K562 (cell line): ENCODE results near the gene NCF2. TPM values are rescaled to one million over a fixed set of nuclear protein-coding genes. Genes with fewer than 3 reads are reported as not detected.

Experiments
- BCL6 ChIP-seq: fragments of 250-450 bp; sonication (Bioruptor Pico); IDR thresholded peaks from 2 replicates; pipeline ENCODE4 v1.4.0; 2020
- DDX20 ChIP-seq: fragments of 450-650 bp; IDR thresholded peaks from 2 replicates; pipeline ENCODE4 v1.6.1; 2016; ENCODE audit warnings: missing genetic modification characterization, low read depth, mild to moderate bottlenecking, missing compliant biosample characterization, moderate library complexity
- IRF1 ChIP-seq: sonication (generic); formaldehyde crosslinking; IDR thresholded peaks from 2 replicates; pipeline ENCODE4 v1.8.0; 2022; ENCODE audit warnings: missing genetic modification reagents, mild to moderate bottlenecking, borderline replicate concordance
- MAFK ChIP-seq: IDR thresholded peaks from 2 replicates; pipeline ENCODE4 v1.6.1; 2011; ENCODE audit warnings: low read length, improper control_type of control experiment
- MAZ ChIP-seq, 2 experiments: fragments of 450-650 bp in 1 of 2; sonication (generic) in 1 of 2; formaldehyde crosslinking; IDR thresholded peaks in 1 of 2; conservative IDR thresholded peaks in 1 of 2; 2 replicates each; pipeline versions ENCODE4 v1.4.0 to v1.5.0; 2020; ENCODE audit warnings: mild to moderate bottlenecking in 1 of 2, missing genetic modification reagents in 1 of 2
- MITF ChIP-seq: IDR thresholded peaks from 2 replicates; pipeline ENCODE4 v1.6.1; 2014; ENCODE audit warnings: antibody characterized with exemption
- RBM22 ChIP-seq: fragments of 200-400 bp; formaldehyde crosslinking; IDR thresholded peaks from 2 replicates; pipeline ENCODE4 v1.6.1; 2018; ENCODE audit warnings: low read length, low read depth; ENCODE audit not compliant: poor library complexity, severe bottlenecking
- SREBF2 ChIP-seq: sonication (generic); formaldehyde crosslinking; IDR thresholded peaks from 2 replicates; pipeline ENCODE4 v1.4.0; 2020; ENCODE audit warnings: mild to moderate bottlenecking, missing genetic modification reagents
- ZBTB43 ChIP-seq: sonication (generic); formaldehyde crosslinking; IDR thresholded peaks from 2 replicates; pipeline ENCODE4 v1.8.0; 2023; ENCODE audit warnings: mild to moderate bottlenecking, missing genetic modification reagents
- ZNF280A ChIP-seq: fragments of 450-650 bp; IDR thresholded peaks from 2 replicates; pipeline ENCODE4 v1.6.1; 2018; ENCODE audit warnings: mild to moderate bottlenecking, low read depth; ENCODE audit not compliant: partially characterized antibody
- ZNF318 ChIP-seq, 2 experiments: fragments of 450-650 bp; IDR thresholded peaks; 2 replicates each; pipeline ENCODE4 v1.6.1; 2016; ENCODE audit warnings: mild to moderate bottlenecking in 2 of 2, borderline replicate concordance in 1 of 2, low read depth in 1 of 2, moderate library complexity in 1 of 2
- ZNF780A ChIP-seq: fragments of 250-450 bp; sonication (Bioruptor Pico); IDR thresholded peaks from 2 replicates; pipeline ENCODE4 v1.5.0; 2021; ENCODE audit warnings: mild to moderate bottlenecking
- polyA plus RNA-seq, 8 experiments: library from polyadenylated mRNA; depleted of rRNA in 4 of 8; stranded (reverse) in 5 of 8; unstranded in 3 of 8; fragments of >200 nt; fragmentation: Nextera tagmentation in 2 of 8; fragmentation: Illumina TruSeq in 1 of 8; extraction: Ambion mirVana in 2 of 8; extraction: Trizol in 1 of 8; gene quantifications; 2 replicates each; pipeline versions ENCODE4 v1.2.1 to v1.2.3, GENCODE V29; 2011 to 2014; ENCODE audit warnings: inconsistent platforms in 1 of 8, missing spikeins in 1 of 8
- total RNA-seq, 7 experiments: library from RNA; depleted of rRNA in 6 of 7; stranded (reverse); fragments of >200 nt in 6 of 7; fragmentation: Illumina TruSeq in 2 of 7; extraction: Trizol in 2 of 7; gene quantifications; 2 replicates each; pipeline versions ENCODE4 v1.2.1 to v1.2.3, GENCODE V29; 2011 to 2021; ENCODE audit warnings: low replicate concordance in 1 of 7

Gene NCF2
- total and polyA plus RNA-seq, 9 of the 15 experiments (the other 6 are each of a cell fraction or from before 2014, with no cell fraction given) = 0.07 to 0.54 (median 0.16) TPM; not detected in 3

- no peak for TF ChIP-seq MAFK
- no peak for TF ChIP-seq RBM22
- no peak for TF ChIP-seq ZBTB43 (CRISPR knock-in tag)
- no peak for TF ChIP-seq SREBF2 (CRISPR knock-in tag)
- TF ChIP-seq BCL6 = no peak
- no peak for TF ChIP-seq ZNF280A
- TF ChIP-seq MAZ (CRISPR knock-in tag; conservative IDR thresholded peaks at IDR 0.05 in 1 of 2, IDR thresholded peaks at IDR 0.05 in 1 of 2) = no peak
- TF ChIP-seq IRF1 (CRISPR knock-in tag) = no peak
- TF ChIP-seq ZNF318 (IDR thresholded peaks at IDR 0.05; ENCODE audit: borderline replicate concordance in 1 of 2, low read depth in 1 of 2) = no peak
- TF ChIP-seq ZNF780A (CRISPR knock-in tag) = no peak
- TF ChIP-seq DDX20 (tag) = no peak
- TF ChIP-seq MITF = no peak
These were observed 37.8 kb downstream of the NCF2 start (continued) for GRCh38 chr1:183552441-183552840.
